ENCODE data around the gene SMOC2. TPM values are rescaled to one million over a fixed set of nuclear protein-coding genes. Genes with fewer than 3 reads are reported as not detected.

The SMOC2 gene
- total and polyA plus RNA-seq, 2 experiments from 2014 or later = 51.0 to 88.7 TPM

GRCh38 chr6:168541307-168541706 lies 100.3 kb downstream of the SMOC2 start:
- Histone ChIP-seq H3K27ac (peak overlapping the region; percentile 73), H3K79me2 (no peaks in the 10 kb centered on the region), H3K9me3 (ENCODE audit: low read depth) (no peaks in the 10 kb centered on the region), H4K20me1 (ENCODE audit: insufficient read depth, poor library complexity, severe bottlenecking) (no peaks in the 10 kb centered on the region), H3K4me3 (no peak overlapping the region), H3K4me2 (peak overlapping the region; percentile 42), H3K4me1 (ENCODE audit: insufficient read depth) (peaks cover 12% of the 10 kb centered on the region), H2AFZ (no peak overlapping the region), H3K9me2 (replicated peaks; ENCODE audit: insufficient read depth) (no peaks in the 10 kb centered on the region), H3K27me3 (peaks cover 5% of the 10 kb centered on the region), H3K36me3 (replicated peaks; ENCODE audit: insufficient read depth, low read depth) (no peaks in the 10 kb centered on the region)
- peak; percentile 34 for DNase-seq (ENCODE audit: low spot score)
- TF ChIP-seq EZH2 (IDR thresholded peaks at IDR 0.05; ENCODE audit: borderline replicate concordance) = no peak
- no peak for TF ChIP-seq EZH2phosphoT487 (IDR thresholded peaks at IDR 0.05; ENCODE audit: low read depth, severe bottlenecking, unreplicated experiment)
- TF ChIP-seq CTCF (IDR thresholded peaks at IDR 0.05; ENCODE audit: poor library complexity) = no peak
- 57% methylated on average over 4 of the region's 4 CpGs for WGBS (ENCODE audit: low lambda C conversion rate, missing lambda C conversion rate)

- H3K4me3 ChIP-seq = no peak overlapping the region
- no peaks in the 10 kb centered on the region for H4K20me1 ChIP-seq (ENCODE audit: insufficient read depth, poor library complexity, severe bottlenecking)
- TF ChIP-seq EZH2 (IDR thresholded peaks at IDR 0.05; ENCODE audit: borderline replicate concordance) (no peak), CTCF (IDR thresholded peaks at IDR 0.05; ENCODE audit: poor library complexity) (no peak), EZH2phosphoT487 (IDR thresholded peaks at IDR 0.05; ENCODE audit: low read depth, severe bottlenecking, unreplicated experiment) (no peak)
- no peak for DNase-seq (ENCODE audit: low spot score)
- peaks cover 5% of the 10 kb centered on the region for H3K27me3 ChIP-seq
- H3K9me3 ChIP-seq (ENCODE audit: low read depth) = no peaks in the 10 kb centered on the region
- H2AFZ ChIP-seq = no peak overlapping the region
- no peaks in the 10 kb centered on the region for H3K36me3 ChIP-seq (replicated peaks; ENCODE audit: insufficient read depth, low read depth)
- peak overlapping the region; percentile 73 for H3K27ac ChIP-seq
- peak overlapping the region; percentile 42 for H3K4me2 ChIP-seq
- H3K79me2 ChIP-seq = no peaks in the 10 kb centered on the region
- H3K4me1 ChIP-seq (ENCODE audit: insufficient read depth) = peaks cover 12% of the 10 kb centered on the region
- H3K9me2 ChIP-seq (replicated peaks; ENCODE audit: insufficient read depth) = no peaks in the 10 kb centered on the region
- 71% methylated on average over 8 of the region's 8 CpGs for WGBS (ENCODE audit: low lambda C conversion rate, missing lambda C conversion rate)
Observed at GRCh38 chr6:168542301-168542700, 101.3 kb downstream of the SMOC2 start.

GRCh38 chr6:168545428-168545827 lies 104.4 kb downstream of the SMOC2 start:
- H2AFZ ChIP-seq = no peak overlapping the region
- H3K9me2 ChIP-seq (replicated peaks; ENCODE audit: insufficient read depth) = no peaks in the 10 kb centered on the region
- no peak for DNase-seq (ENCODE audit: low spot score)
- no peaks in the 10 kb centered on the region for H3K9me3 ChIP-seq (ENCODE audit: low read depth)
- peaks cover 5% of the 10 kb centered on the region for H3K27me3 ChIP-seq
- TF ChIP-seq EZH2 (IDR thresholded peaks at IDR 0.05; ENCODE audit: borderline replicate concordance) = no peak
- no peak for TF ChIP-seq EZH2phosphoT487 (IDR thresholded peaks at IDR 0.05; ENCODE audit: low read depth, severe bottlenecking, unreplicated experiment)
- TF ChIP-seq CTCF (IDR thresholded peaks at IDR 0.05; ENCODE audit: poor library complexity) = no peak
- 88% methylated on average over 6 of the region's 6 CpGs for WGBS (ENCODE audit: low lambda C conversion rate, missing lambda C conversion rate)
- H3K4me2 ChIP-seq = no peak overlapping the region
- no peaks in the 10 kb centered on the region for H3K79me2 ChIP-seq
- H3K4me3 ChIP-seq = no peak overlapping the region
- H3K27ac ChIP-seq = peak overlapping the region; percentile 2
- H3K36me3 ChIP-seq (replicated peaks; ENCODE audit: insufficient read depth, low read depth) = no peaks in the 10 kb centered on the region
- no peaks in the 10 kb centered on the region for H4K20me1 ChIP-seq (ENCODE audit: insufficient read depth, poor library complexity, severe bottlenecking)
- peaks cover 12% of the 10 kb centered on the region for H3K4me1 ChIP-seq (ENCODE audit: insufficient read depth)

- H3K27me3 ChIP-seq = no peaks in the 10 kb centered on the region
- TF ChIP-seq EZH2 (IDR thresholded peaks at IDR 0.05; ENCODE audit: borderline replicate concordance) (no peak), CTCF (IDR thresholded peaks at IDR 0.05; ENCODE audit: poor library complexity) (no peak), EZH2phosphoT487 (IDR thresholded peaks at IDR 0.05; ENCODE audit: low read depth, severe bottlenecking, unreplicated experiment) (no peak)
- WGBS (ENCODE audit: low lambda C conversion rate, missing lambda C conversion rate) = 98% methylated on average over 5 of the region's 5 CpGs
- no peak for DNase-seq (ENCODE audit: low spot score)
- H3K79me2 ChIP-seq = no peaks in the 10 kb centered on the region
- peaks cover 6% of the 10 kb centered on the region for H3K4me1 ChIP-seq (ENCODE audit: insufficient read depth)
- no peaks in the 10 kb centered on the region for H3K9me3 ChIP-seq (ENCODE audit: low read depth)
- no peaks in the 10 kb centered on the region for H4K20me1 ChIP-seq (ENCODE audit: insufficient read depth, poor library complexity, severe bottlenecking)
- no peaks in the 10 kb centered on the region for H3K9me2 ChIP-seq (replicated peaks; ENCODE audit: insufficient read depth)
- no peak overlapping the region for H3K4me2 ChIP-seq
- no peak overlapping the region for H3K4me3 ChIP-seq
- H2AFZ ChIP-seq = no peak overlapping the region
- no peaks in the 10 kb centered on the region for H3K36me3 ChIP-seq (replicated peaks; ENCODE audit: insufficient read depth, low read depth)
- H3K27ac ChIP-seq = no peak overlapping the region
Observed at GRCh38 chr6:168546151-168546550, 105.2 kb downstream of the SMOC2 start.
